Cardiac fibroblast (primary cell): Measurements from ENCODE around the gene TERT.

Experiments used
- DNase-seq, 2 donors: peaks; one replicate each; pipeline versions ENCODE4 v3.0.0 to v3.0.0-alpha.2; 2010; ENCODE audit warnings: low read depth in 2 of 2
- H3K4me3 ChIP-seq, 2 donors: replicated peaks in 1 of 2; 1 replicate in 1 of 2; 2 replicates in 1 of 2; pipeline ENCODE4 v1.5.1; 2011; ENCODE audit warnings: low read depth in 2 of 2, low read length in 2 of 2, mild to moderate bottlenecking in 2 of 2, moderate library complexity in 1 of 2
- TF ChIP-seq, protein P1 (sequence below): IDR thresholded peaks from one replicate; pipeline ENCODE4 v1.5.1; 2011; ENCODE audit warnings: low read depth, mild to moderate bottlenecking, low read length, inconsistent platforms

Gene TERT

DNA sequence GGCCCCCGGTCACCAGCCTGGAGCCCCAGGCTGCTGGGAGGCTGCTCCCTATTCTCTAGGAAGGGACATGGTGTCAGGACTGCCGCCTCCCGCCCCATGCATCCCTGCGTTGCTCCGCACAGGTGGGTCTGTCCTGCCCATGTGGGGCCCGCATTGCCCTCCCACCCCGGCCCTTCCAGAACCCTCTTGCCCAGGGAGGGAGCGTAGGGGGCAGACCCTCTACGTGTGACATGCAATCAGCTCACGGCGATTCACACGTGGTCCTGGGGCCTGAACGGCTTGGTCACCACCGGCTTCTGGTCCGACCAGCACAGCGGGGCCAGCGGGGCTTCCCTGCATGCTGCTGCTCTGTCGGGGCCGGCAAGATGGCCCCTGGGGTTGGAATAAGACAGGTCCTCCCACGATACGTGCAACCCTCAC, 84.0 kb downstream of the TERT start:
- DNase-seq = no peak
- no peak overlapping the region for H3K4me3 ChIP-seq
- TF ChIP-seq, protein P1, sequence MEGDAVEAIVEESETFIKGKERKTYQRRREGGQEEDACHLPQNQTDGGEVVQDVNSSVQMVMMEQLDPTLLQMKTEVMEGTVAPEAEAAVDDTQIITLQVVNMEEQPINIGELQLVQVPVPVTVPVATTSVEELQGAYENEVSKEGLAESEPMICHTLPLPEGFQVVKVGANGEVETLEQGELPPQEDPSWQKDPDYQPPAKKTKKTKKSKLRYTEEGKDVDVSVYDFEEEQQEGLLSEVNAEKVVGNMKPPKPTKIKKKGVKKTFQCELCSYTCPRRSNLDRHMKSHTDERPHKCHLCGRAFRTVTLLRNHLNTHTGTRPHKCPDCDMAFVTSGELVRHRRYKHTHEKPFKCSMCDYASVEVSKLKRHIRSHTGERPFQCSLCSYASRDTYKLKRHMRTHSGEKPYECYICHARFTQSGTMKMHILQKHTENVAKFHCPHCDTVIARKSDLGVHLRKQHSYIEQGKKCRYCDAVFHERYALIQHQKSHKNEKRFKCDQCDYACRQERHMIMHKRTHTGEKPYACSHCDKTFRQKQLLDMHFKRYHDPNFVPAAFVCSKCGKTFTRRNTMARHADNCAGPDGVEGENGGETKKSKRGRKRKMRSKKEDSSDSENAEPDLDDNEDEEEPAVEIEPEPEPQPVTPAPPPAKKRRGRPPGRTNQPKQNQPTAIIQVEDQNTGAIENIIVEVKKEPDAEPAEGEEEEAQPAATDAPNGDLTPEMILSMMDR = no peak

DNA sequence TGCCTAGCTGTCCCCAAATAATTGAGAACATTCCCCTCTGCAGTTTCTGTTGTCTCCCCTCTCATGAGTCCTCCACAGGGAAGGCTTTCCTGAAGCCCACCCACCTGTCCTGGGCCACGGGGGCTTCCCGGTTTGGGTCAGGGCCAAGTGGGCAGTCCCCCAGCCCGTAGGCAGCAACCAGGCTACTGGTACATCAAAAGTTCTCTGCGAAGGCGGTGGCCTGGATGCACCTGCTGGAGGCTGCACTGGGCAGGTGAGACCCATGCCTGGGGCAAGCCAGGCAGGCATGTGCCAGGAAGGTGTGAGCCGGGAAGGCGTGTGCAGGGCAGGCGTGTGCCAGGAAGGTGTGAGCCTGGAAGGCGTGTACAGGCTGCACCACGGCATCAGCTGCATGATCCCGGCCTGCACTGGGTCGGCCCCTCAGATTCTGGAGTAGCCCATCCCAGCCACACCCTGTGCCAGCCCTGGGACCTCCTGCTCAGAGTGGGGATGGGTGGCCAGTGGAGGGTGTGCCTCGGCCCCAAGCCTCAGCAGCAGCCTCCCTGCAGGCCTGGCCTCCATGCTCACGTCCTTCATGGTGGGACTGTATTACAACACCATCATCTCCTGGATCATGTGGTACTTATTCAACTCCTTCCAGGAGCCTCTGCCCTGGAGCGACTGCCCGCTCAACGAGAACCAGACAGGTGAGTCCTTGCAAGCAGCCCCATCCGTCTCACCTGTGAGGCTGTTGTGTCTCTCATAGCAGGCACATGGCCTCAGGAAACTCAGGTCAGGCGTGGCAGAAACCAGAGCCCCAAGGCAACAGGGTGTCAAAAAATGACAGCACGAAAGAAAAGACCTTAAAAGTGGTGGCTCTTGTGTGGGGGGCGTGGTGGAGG, 84.7 kb downstream of the TERT start:
- no peak for DNase-seq
- TF ChIP-seq, protein P1 = no peak

DNA sequence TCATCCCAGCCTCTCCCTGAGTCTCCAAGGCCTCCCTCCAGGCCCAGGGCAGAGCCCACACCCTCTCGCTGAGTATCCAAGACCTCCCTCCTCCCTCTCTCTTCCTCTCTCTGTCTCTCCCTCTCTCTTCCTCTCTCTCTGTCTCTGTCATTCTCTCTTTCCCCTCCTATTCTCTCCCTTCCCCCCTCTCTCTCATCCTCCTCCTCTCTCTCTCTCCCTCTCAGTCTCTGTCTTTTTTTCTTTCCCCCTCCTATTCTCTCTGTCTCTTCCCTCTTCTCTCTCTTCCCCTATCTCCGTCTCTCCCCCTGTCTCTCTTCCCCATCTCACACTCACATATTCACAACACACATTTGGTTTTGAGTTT, 85.4 kb downstream of the TERT start:
- TF ChIP-seq, protein P1 = no peak
- H3K4me3 ChIP-seq = no peak overlapping the region
- no peak for DNase-seq

More for the DNA sequence above, 84.7 kb downstream of the TERT start:
- H3K4me3 ChIP-seq = no peak overlapping the region

DNA sequence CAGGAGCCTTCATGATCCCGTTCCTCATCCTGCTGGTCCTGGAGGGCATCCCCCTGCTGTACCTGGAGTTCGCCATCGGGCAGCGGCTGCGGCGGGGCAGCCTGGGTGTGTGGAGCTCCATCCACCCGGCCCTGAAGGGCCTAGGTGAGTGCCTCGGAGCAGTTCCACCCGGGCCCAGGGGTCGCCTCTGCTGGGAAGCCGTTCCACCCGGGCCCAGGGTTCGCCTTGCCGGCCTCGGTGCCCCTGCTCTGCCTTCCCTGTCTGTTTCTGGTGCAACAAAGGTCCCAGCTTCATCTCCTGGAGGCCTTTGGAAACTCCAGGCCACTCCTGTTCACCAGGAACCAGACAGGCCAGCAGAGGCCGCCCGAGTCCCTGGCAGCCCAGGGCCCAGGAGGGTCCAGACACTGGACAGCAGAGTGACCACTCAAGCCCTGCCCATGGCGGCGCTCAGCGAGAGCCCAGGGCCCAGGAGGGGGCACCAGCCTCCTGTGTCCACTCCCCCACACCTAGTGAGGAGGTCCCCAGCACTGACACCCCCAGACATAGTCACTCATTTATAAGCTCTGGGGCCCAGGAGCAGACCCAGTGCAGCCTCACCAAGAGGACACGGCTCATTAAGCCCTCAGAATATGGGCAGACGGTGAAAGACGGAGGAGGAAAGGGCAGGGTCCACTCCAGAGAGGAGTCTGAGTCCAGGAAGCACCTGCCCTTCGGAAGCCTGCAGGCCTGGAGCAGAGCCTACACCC, 86.0 kb downstream of the TERT start:
- DNase-seq = peak; percentile 23 to 30
- no peak overlapping the region for H3K4me3 ChIP-seq
- TF ChIP-seq, protein P1 = peak; percentile 61

DNA sequence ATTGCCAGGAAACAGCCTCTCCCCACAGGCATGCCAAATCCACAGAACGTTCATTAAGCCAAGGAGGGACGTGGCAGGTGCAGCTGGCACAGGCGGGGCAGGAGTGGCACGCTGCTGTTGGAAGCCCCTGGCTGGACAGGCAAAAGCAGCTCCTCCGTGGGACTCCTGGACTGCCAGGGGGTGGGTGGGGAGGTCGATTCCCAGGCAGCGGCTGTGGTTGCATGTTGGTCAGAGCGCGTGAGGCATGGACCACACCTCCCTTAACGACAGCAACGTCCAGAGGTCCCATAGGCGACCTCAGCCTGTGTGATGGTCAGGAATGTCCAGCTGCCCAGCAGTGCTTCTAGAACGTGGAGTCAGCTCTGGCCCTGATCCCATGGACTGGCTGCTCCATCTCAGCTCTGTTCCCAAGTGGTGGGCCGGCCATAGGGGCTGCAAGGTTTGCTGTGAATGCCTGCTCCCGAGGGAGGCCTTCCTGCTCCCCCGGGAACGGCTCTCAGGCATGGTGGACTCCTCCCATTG, 86.6 kb downstream of the TERT start:
- H3K4me3 ChIP-seq = no peak overlapping the region
- TF ChIP-seq, protein P1 = no peak
- DNase-seq = no peak

DNA sequence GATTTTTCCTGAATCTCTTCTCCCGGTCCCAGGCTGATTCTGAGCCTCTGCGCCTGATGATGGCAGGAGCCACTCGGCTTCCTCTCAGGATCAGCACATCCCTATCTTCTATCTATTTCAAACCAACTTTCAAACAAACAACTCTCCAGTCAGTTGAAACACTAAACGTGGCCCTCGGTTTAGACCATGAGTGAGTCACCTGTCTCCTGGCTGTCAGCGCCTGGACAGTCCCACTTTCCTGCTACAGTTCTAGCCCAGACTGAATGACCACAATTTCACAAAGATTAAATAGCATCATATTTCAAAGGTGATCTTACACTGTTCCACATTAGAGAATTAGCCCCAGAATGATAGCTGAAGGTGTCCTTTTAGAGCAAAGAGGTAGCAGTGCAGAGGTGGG, 87.3 kb downstream of the TERT start:
- H3K4me3 ChIP-seq = no peak overlapping the region
- TF ChIP-seq, protein P1 = no peak
- no peak for DNase-seq
